Measurements from ENCODE around the gene SUPT6H. TPM values are rescaled to one million over a fixed set of nuclear protein-coding genes. Genes with fewer than 3 reads are reported as not detected.
A peak's percentile ranks its signal among the peaks of the same experiment; 100 is the strongest.

The SUPT6H gene
- total RNA-seq (2014; rRNA removed; shearing (Covaris generic)): 15.1 and 16.5 TPM in 2 replicates

DNA sequence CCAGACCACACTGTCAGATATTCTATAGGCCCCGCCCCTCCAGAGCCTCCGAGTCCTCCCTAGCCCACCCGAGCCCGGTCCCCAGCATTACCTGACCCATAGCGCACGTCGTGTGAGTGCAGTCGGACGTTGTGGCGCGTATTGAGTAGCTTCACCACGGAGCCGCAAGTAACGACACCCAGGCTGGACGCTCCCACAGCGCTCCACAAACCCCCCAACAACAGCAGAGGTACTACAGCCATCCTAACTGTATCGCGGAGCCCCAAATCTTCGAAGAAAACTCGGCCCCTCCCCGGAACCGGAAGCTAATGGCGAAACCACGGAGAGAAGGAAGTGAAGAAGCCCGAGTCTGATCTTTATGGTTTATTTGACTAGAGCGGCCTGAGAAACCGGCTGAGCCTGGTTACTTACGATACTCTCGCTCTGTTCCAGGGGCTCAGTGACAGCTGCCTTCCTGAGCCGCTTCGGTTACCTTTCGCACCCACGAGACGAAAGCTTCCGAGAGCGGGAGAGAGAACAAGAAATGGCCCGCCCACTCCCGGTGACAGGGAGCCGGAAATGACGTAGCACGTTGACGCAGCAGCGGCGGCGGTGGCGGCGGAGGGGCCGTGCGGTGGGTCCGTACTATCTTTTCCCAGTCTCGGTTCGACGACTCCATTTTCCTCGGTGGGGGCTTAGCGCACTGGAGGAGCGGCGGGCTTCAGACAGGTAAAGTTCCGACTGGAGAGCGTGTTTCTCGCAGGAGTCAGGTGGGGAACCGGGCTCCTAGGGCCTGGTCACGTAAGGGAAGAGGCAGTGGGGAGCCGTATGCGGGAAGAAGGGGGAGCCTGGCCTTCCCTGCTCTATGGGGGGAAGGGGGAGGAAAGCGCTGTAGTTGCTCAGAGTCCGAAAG is at the start of gene SUPT6H, which contains the start of gene SDF2:
TSS of gene SUPT6H (plus strand) at position 571 of the 892 bp plus-strand sequence. CDS start 11,197 bp downstream, outside the sequence.
TSS of gene SDF2 (minus strand) at position 272 of the 892 bp plus-strand sequence. CDS start at position 242, 30 bp downstream.
- peak; percentile 82 for DNase-seq (ENCODE audit: low read depth)

DNA sequence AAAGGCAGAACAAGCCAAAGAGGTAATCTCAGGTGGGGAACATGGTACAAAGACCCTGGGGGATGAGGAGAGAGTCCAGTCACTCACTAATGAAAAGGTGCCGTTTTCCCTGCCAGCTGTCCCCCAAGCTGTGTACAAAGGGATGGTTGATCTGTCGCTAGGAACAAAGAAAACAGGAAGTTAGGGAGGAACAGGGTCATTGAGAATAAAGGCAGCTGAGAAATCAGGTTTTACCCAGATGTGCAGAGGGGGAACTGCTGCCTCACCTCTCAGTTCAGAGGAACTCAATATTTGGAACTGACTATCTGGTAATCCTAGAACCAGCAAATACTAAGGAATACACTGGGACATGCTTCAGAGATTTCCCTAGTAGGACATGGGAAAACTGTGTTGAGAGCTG is 49.5 kb upstream of the SUPT6H start:
- DNase-seq (ENCODE audit: low read depth): no peak

DNA sequence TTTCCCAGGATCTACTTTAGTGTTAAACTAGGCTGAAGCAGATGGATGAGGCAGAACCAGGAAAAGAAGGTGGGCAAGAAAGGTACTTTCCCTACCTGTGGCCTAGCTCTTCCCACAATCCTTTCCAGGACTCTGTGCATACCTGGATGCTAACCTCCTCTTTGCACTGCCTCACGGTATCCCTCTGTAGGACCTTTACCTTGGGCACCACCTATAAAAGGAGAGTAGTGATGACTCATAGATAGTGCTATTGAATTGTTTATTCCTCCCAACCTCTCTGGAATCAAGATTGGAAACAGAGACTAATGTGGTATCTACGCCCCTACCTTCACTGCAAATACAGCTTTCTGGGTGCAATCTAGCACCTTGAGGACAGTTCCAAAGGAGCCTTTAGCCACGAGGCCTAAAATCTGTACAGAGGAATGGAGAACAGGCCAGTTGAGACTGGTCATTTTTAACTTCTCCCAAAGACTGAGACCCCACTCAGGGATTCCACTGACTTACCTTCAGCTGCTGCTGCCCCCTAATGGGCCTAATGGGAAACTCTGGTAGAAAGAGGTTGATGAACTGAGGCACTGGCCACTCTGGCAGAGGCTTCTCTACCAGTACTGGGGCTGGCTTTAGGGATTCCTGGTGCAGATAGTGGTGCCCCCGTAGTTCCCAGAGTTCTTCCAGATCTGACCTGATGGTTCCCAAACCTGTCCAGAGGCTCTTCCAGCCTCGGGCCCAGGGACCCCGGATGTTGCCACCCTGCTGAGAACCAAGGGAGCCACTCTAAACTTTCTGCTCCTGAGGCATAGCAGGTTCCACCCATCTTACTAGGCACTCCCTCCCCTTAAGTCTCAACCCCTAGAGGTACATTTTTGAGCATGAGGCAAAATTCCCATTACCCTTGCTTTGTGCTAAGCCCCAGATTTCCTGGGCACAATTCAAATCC is 48.8 kb upstream of the SUPT6H start:
- peak; percentile 10 for DNase-seq (ENCODE audit: low read depth)

DNA sequence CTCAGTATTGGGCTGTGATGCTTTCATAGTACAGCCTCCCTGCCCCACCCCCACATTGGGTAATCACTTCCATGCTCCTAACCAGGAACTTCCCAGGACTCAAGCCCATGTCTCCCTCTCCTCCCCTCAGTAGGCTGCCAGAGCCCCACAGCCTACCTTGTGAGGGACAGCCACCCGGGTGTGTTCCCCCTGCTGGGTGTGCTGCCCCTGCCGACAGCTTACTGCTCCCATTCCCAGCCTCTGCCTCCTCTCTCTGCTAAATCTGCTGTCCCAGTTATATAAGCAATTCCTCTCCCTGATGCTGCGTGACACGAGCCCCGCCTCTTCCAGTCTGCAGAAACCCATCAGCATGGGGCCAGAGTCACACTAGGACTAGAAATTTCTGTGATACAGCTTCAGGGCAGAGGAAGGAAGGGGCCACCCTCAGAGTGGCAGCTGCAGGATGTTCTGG is 48.0 kb upstream of the SUPT6H start, which contains the start of gene RSKR:
TSS of gene RSKR (minus strand) at position 255 of the 451 bp plus-strand sequence. CDS start at position 231, 24 bp downstream.
- no peak for DNase-seq (ENCODE audit: low read depth)

- no peak for DNase-seq (ENCODE audit: low read depth)
Observed at GRCh38 chr17:28615260-28615940, 46.6 kb upstream of the SUPT6H start.

GRCh38 chr17:28616281-28616680 is 45.7 kb upstream of the SUPT6H start:
- no peak for DNase-seq (ENCODE audit: low read depth)

- no peak for DNase-seq (ENCODE audit: low read depth)
Observed at GRCh38 chr17:28618464-28618863, 43.5 kb upstream of the SUPT6H start.

DNA sequence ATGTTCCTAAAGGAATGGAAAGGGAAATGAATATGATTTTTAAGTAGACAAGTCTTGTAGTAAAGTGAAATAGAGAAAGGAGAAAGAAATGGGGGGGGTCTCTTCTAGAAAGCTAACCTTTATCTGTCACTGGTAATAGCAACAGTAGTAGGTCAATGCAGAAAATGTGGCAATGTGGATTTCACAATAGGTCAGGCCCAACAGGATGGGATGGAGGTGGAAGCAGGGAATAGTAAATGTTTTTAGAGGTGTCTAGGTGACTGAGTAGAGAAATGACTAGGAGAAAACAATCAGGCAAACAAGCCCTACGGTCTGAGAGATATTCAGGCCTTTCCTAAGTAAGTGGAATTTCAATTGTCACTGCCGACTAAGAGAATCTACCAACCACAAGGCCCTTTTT is 42.0 kb upstream of the SUPT6H start:
- DNase-seq (ENCODE audit: low read depth): no peak

- DNase-seq (ENCODE audit: low read depth): no peak
Observed at GRCh38 chr17:28622186-28622585, 39.8 kb upstream of the SUPT6H start.

DNA sequence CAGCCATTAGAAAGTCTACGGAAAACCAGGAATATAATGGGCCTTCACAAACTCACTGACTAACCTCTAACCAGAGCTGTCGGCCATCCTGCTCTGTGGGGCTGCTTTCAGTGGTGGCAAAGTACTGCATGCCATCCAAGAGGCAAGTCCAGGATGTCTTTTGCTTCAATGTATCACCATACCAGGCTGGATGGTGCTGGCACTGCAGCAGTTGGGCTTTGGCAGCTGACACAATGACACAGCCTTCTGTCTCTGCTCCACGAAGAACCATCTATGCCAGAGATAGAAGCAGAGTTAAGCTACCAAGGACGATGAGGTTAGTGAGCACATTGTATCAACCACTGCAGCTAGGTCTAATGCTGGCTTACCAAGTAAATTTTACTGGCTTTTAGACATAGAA is 38.3 kb upstream of the SUPT6H start:
- DNase-seq (ENCODE audit: low read depth): no peak

DNA sequence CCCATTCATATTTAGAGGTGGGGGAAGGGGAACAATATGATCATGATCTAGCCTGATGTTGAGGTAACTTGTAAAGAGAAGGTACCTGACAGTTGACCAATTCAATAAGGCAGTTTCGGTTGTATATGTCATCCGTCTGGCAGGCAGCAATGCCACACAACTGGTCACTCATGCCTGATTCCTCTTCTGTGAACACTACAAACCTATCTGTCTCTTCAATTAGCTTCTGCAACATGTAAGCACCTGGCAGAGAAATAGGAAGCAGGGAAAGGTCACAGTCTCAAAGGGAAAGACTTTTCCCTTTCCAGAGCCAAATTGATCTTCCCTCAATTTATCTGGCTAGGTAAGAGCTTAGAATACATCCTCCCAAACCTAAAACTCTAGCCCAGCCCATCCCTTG is 37.9 kb upstream of the SUPT6H start:
- no peak for DNase-seq (ENCODE audit: low read depth)

- DNase-seq (ENCODE audit: low read depth): no peak
Observed at GRCh38 chr17:28626818-28627217, 35.2 kb upstream of the SUPT6H start.

DNA sequence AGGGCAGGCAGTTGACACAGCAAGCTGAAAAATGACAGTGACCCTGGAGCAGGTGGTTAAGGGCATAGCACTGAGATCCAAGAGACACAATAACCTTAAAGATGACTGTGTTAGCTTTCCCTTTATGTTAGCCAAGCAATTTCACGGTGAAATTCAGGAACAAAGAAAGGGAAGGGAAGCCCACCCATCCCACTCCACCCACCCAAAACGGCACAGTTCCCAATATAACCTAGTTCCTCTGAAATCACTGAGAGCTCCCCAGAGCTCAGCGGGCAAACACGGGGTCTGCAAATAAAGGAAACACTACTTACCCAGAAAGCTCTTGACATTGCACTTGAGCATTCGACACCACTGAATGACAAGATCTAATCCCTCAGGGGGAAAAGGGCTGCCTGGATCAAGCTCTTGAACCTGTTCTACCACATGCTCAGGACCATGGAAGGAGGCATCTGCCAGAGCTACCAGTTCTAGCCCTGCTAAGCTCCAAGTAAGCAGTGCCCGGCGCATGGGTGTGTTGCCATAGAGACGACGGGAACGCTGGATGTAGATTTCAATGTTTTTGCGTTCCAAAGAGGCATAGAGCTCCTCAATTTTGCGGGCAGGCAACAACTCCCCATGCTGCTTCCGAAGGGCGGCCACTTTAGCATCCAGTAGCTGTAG is 27.7 kb upstream of the SUPT6H start:
- no peak for DNase-seq (ENCODE audit: low read depth)

DNA sequence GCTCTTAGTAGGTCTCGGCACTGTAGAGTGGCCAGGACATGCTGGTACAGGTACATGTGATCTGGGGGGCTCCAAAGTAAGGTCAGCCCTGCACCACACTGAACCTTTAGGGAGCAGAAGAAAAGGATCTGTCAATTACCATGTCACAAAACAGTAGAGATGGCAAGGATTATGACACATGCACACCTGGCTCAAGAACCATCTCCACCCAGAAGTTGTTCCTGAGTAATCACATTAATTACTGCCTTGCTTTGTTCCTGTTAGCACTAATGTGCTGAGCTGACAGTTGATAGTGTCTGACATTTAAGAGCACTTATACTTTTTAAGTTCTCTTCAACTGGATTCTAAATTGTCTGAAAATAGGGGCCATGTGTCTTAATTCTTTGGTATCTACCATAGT is 26.5 kb upstream of the SUPT6H start:
- DNase-seq (ENCODE audit: low read depth): no peak

GRCh38 chr17:28641579-28641978 is 20.4 kb upstream of the SUPT6H start:
- DNase-seq (ENCODE audit: low read depth): no peak

- DNase-seq (ENCODE audit: low read depth): peak; percentile 63
Observed at GRCh38 chr17:28643983-28644786, 17.8 kb upstream of the SUPT6H start.

DNA sequence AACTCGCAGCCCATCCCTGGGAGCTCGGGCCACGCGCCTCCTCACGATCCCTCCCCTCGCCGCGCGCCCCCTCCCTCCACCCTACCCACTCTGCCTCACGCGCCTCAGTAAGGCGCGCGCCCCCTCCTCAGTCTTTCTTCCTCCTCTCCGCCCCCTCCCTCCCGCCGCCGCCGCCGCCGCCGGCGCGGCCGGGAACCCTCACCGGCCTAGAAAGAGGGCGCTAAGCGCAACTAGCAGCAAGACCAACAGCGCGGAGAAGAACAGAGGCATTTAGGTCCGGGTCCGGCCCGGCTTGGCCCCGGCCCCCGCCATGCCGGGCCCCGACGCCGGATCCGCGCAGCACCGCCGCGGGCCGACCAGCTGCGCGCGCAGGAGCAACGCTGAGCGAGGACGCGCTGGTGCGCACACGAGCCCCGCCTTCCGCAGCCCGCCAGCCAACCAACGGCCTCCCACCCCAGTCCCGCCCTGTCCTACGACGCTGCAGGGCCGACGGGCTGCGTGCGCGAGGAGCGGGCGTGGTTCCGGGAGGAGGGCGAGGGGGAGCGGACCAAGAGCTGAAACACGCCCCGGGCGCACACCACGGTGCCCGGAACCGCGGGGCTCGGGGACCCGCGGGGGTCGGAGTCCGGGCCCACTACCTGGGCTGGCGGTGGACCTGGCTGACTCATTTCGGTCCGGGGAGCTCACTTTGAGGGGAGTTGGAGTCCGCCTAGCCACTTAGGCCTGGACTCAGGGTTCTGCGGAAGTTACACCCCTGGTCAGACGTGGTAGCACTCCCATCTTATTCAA is 17.0 kb upstream of the SUPT6H start, which contains the start of gene BLTP2:
TSS of gene BLTP2 (minus strand) at position 372 of the 789 bp plus-strand sequence. CDS start at position 270, 102 bp downstream.
- peak; percentile 91 for DNase-seq (ENCODE audit: low read depth)

DNA sequence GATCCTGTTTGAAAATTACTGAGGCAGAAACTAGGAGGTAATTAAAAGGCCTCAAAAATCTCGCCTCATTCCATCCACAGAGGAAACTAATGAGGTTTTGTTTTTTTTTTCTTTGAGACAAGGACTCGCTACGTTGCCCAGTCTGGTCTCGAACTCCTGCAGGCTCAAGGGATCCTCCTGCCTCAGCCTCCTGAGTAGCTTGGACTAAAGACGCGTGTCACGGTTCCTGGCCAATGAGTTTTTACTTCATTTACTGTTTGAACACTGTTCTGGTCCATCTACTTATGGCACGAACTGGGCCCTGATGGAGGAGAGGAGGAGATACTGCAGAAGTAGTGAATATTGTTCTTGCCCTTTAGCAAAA is 16.4 kb upstream of the SUPT6H start:
- DNase-seq (ENCODE audit: low read depth): no peak

All from RPMI7951 (cell line).